ENCODE results near the gene MAML3. TPM values are rescaled to one million over a fixed set of nuclear protein-coding genes. Genes with fewer than 3 reads are reported as not detected.

MAML3 gene
- total and polyA plus RNA-seq, 2 experiments from 2014 or later, result 1.7 to 6.5 TPM

DNA sequence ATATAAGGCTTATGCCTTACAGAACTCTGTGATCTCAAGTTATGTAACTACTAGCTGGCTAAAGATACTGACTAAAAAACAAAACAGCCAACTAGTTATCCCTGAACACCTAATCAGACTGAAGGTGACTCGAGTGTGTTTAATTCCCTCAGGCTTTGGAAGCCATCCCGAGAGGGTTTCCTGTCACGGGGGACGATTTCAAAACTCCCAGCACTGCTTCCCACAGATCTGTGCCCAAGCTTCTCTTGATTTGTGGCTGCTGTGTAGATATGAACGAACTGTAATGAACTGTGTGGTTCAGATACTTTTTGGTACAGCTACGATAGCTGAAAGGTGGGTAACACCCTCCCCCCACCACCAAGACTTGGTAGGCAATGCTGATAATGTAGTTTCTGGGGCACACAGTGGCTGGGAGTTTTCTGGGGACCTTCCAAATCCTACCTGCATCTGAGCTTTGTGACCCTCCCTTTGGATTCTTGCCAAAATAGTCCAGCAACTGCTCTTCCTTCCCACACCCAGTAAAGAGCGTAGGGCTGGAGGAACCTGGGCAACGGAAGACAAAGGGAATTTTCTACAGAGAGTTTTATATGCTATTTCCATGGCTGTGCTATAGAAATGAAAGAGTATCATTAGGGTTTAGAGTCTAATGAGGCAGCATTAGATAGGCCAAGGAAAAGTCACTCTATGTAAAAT, 339.5 kb downstream of the MAML3 start:
- peaks cover 25% of the 10 kb centered on the region for H3K4me1 ChIP-seq (ENCODE audit: insufficient read depth)
- peaks cover 11% of the 10 kb centered on the region; the same call in 1 of the 2 replicates for H3K9me2 ChIP-seq (ENCODE audit: insufficient read depth)
- H3K27ac ChIP-seq (ENCODE audit: low read depth), result no peak overlapping the region
- ATAC-seq, result no peak
- no peaks in the 10 kb centered on the region for H3K27me3 ChIP-seq (ENCODE audit: insufficient read depth)
- TF ChIP-seq, protein P1, sequence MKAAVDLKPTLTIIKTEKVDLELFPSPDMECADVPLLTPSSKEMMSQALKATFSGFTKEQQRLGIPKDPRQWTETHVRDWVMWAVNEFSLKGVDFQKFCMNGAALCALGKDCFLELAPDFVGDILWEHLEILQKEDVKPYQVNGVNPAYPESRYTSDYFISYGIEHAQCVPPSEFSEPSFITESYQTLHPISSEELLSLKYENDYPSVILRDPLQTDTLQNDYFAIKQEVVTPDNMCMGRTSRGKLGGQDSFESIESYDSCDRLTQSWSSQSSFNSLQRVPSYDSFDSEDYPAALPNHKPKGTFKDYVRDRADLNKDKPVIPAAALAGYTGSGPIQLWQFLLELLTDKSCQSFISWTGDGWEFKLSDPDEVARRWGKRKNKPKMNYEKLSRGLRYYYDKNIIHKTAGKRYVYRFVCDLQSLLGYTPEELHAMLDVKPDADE (IDR thresholded peaks at IDR 0.05), result no peak
- no peak for TF ChIP-seq NANOG (IDR thresholded peaks at IDR 0.05; ENCODE audit: borderline replicate concordance)
- TF ChIP-seq STAT1 (IDR thresholded peaks at IDR 0.05; ENCODE audit: unreplicated experiment), result no peak
- TF ChIP-seq EZH2 (IDR thresholded peaks at IDR 0.05; ENCODE audit: low read depth, unreplicated experiment), result no peak
- TF ChIP-seq, protein P2, sequence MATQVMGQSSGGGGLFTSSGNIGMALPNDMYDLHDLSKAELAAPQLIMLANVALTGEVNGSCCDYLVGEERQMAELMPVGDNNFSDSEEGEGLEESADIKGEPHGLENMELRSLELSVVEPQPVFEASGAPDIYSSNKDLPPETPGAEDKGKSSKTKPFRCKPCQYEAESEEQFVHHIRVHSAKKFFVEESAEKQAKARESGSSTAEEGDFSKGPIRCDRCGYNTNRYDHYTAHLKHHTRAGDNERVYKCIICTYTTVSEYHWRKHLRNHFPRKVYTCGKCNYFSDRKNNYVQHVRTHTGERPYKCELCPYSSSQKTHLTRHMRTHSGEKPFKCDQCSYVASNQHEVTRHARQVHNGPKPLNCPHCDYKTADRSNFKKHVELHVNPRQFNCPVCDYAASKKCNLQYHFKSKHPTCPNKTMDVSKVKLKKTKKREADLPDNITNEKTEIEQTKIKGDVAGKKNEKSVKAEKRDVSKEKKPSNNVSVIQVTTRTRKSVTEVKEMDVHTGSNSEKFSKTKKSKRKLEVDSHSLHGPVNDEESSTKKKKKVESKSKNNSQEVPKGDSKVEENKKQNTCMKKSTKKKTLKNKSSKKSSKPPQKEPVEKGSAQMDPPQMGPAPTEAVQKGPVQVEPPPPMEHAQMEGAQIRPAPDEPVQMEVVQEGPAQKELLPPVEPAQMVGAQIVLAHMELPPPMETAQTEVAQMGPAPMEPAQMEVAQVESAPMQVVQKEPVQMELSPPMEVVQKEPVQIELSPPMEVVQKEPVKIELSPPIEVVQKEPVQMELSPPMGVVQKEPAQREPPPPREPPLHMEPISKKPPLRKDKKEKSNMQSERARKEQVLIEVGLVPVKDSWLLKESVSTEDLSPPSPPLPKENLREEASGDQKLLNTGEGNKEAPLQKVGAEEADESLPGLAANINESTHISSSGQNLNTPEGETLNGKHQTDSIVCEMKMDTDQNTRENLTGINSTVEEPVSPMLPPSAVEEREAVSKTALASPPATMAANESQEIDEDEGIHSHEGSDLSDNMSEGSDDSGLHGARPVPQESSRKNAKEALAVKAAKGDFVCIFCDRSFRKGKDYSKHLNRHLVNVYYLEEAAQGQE (IDR thresholded peaks at IDR 0.05; ENCODE audit: unreplicated experiment), result no peak
- TF ChIP-seq ZNF331 (CRISPR knock-in tag; IDR thresholded peaks at IDR 0.05; ENCODE audit: low read depth), result no peak
- TF ChIP-seq, protein P3, sequence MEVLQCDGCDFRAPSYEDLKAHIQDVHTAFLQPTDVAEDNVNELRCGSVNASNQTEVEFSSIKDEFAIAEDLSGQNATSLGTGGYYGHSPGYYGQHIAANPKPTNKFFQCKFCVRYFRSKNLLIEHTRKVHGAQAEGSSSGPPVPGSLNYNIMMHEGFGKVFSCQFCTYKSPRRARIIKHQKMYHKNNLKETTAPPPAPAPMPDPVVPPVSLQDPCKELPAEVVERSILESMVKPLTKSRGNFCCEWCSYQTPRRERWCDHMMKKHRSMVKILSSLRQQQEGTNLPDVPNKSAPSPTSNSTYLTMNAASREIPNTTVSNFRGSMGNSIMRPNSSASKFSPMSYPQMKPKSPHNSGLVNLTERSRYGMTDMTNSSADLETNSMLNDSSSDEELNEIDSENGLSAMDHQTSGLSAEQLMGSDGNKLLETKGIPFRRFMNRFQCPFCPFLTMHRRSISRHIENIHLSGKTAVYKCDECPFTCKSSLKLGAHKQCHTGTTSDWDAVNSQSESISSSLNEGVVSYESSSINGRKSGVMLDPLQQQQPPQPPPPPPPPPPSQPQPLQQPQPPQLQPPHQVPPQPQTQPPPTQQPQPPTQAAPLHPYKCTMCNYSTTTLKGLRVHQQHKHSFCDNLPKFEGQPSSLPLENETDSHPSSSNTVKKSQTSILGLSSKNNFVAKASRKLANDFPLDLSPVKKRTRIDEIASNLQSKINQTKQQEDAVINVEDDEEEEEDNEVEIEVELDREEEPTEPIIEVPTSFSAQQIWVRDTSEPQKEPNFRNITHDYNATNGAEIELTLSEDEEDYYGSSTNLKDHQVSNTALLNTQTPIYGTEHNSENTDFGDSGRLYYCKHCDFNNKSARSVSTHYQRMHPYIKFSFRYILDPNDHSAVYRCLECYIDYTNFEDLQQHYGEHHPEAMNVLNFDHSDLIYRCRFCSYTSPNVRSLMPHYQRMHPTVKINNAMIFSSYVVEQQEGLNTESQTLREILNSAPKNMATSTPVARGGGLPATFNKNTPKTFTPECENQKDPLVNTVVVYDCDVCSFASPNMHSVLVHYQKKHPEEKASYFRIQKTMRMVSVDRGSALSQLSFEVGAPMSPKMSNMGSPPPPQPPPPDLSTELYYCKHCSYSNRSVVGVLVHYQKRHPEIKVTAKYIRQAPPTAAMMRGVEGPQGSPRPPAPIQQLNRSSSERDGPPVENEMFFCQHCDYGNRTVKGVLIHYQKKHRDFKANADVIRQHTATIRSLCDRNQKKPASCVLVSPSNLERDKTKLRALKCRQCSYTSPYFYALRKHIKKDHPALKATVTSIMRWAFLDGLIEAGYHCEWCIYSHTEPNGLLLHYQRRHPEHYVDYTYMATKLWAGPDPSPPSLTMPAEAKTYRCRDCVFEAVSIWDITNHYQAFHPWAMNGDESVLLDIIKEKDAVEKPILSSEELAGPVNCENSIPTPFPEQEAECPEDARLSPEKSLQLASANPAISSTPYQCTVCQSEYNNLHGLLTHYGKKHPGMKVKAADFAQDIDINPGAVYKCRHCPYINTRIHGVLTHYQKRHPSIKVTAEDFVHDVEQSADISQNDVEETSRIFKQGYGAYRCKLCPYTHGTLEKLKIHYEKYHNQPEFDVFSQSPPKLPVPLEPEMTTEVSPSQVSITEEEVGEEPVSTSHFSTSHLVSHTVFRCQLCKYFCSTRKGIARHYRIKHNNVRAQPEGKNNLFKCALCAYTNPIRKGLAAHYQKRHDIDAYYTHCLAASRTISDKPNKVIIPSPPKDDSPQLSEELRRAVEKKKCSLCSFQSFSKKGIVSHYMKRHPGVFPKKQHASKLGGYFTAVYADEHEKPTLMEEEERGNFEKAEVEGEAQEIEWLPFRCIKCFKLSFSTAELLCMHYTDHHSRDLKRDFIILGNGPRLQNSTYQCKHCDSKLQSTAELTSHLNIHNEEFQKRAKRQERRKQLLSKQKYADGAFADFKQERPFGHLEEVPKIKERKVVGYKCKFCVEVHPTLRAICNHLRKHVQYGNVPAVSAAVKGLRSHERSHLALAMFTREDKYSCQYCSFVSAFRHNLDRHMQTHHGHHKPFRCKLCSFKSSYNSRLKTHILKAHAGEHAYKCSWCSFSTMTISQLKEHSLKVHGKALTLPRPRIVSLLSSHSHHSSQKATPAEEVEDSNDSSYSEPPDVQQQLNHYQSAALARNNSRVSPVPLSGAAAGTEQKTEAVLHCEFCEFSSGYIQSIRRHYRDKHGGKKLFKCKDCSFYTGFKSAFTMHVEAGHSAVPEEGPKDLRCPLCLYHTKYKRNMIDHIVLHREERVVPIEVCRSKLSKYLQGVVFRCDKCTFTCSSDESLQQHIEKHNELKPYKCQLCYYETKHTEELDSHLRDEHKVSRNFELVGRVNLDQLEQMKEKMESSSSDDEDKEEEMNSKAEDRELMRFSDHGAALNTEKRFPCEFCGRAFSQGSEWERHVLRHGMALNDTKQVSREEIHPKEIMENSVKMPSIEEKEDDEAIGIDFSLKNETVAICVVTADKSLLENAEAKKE (CRISPR knock-in tag; IDR thresholded peaks at IDR 0.05), result no peak
- TF ChIP-seq POLR2AphosphoS5 (IDR thresholded peaks at IDR 0.05; ENCODE audit: low read depth), result no peak
- TF ChIP-seq CREB1 (CRISPR knock-in tag; IDR thresholded peaks at IDR 0.05; ENCODE audit: low read depth), result no peak
- TF ChIP-seq EZH2phosphoT487 (IDR thresholded peaks at IDR 0.05; ENCODE audit: unreplicated experiment), result no peak
- no peak for TF ChIP-seq ZNF114 (CRISPR knock-in tag; IDR thresholded peaks at IDR 0.05)
- TF ChIP-seq JUNB (IDR thresholded peaks at IDR 0.05; ENCODE audit: unreplicated experiment), result no peak
- TF ChIP-seq, protein P4, sequence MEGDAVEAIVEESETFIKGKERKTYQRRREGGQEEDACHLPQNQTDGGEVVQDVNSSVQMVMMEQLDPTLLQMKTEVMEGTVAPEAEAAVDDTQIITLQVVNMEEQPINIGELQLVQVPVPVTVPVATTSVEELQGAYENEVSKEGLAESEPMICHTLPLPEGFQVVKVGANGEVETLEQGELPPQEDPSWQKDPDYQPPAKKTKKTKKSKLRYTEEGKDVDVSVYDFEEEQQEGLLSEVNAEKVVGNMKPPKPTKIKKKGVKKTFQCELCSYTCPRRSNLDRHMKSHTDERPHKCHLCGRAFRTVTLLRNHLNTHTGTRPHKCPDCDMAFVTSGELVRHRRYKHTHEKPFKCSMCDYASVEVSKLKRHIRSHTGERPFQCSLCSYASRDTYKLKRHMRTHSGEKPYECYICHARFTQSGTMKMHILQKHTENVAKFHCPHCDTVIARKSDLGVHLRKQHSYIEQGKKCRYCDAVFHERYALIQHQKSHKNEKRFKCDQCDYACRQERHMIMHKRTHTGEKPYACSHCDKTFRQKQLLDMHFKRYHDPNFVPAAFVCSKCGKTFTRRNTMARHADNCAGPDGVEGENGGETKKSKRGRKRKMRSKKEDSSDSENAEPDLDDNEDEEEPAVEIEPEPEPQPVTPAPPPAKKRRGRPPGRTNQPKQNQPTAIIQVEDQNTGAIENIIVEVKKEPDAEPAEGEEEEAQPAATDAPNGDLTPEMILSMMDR (conservative IDR thresholded peaks at IDR 0.05; ENCODE audit: low read depth in 2 of 2), result no peak
- H3F3A ChIP-seq (replicated peaks; ENCODE audit: low read depth), result no peaks in the 10 kb centered on the region
- peaks cover 43% of the 10 kb centered on the region for H3K4me1 Mint-ChIP-seq
- peaks cover 3% of the 10 kb centered on the region; the same call in 2 of the 3 replicates for H3K36me3 Mint-ChIP-seq (ENCODE audit: low read depth)
- H3K4me3 Mint-ChIP-seq, result no peak overlapping the region
- H3K79me2 ChIP-seq (replicated peaks; ENCODE audit: insufficient read depth), result no peaks in the 10 kb centered on the region
- H3K27me3 Mint-ChIP-seq (ENCODE audit: insufficient read depth, low read depth, poor library complexity), result peaks cover 4% of the 10 kb centered on the region
- no peaks in the 10 kb centered on the region; the same call in 1 of the 2 replicates for H3K36me3 ChIP-seq (ENCODE audit: insufficient read depth)
- no peaks in the 10 kb centered on the region for H4K20me1 ChIP-seq (replicated peaks; ENCODE audit: insufficient read depth)
- no peak overlapping the region for H2AFZ ChIP-seq
- peak overlapping the region; percentile 76 for H3K4me2 ChIP-seq
- no peak overlapping the region for H3K27ac Mint-ChIP-seq
- peaks cover 5% of the 10 kb centered on the region; the same call in 1 of the 3 replicates for H3K9me3 Mint-ChIP-seq
- no peak for DNase-seq (ENCODE audit: low spot score)
- no peak overlapping the region for H3K4me3 ChIP-seq
